ENCODE data around the gene FYCO1.

- TF ChIP-seq, protein P1, sequence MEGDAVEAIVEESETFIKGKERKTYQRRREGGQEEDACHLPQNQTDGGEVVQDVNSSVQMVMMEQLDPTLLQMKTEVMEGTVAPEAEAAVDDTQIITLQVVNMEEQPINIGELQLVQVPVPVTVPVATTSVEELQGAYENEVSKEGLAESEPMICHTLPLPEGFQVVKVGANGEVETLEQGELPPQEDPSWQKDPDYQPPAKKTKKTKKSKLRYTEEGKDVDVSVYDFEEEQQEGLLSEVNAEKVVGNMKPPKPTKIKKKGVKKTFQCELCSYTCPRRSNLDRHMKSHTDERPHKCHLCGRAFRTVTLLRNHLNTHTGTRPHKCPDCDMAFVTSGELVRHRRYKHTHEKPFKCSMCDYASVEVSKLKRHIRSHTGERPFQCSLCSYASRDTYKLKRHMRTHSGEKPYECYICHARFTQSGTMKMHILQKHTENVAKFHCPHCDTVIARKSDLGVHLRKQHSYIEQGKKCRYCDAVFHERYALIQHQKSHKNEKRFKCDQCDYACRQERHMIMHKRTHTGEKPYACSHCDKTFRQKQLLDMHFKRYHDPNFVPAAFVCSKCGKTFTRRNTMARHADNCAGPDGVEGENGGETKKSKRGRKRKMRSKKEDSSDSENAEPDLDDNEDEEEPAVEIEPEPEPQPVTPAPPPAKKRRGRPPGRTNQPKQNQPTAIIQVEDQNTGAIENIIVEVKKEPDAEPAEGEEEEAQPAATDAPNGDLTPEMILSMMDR (IDR thresholded peaks at IDR 0.05; ENCODE audit: low read depth, low read length) = no peak
- TF ChIP-seq EZH2phosphoT487 (IDR thresholded peaks at IDR 0.05; ENCODE audit: low read depth) = no peak
Observed at GRCh38 chr3:45880725-45881077, 114.9 kb downstream of the FYCO1 start.
